HUDEP-2 (cell line): ENCODE results near the gene ATP8A2.

Experiments used
- DNase-seq, 76 experiments: peaks; one replicate each; lab custom pipeline; 2025; ENCODE audit not compliant: unreplicated experiment in 76 of 76; lab: John Stamatoyannopoulos, UW

ATP8A2 gene

DNA sequence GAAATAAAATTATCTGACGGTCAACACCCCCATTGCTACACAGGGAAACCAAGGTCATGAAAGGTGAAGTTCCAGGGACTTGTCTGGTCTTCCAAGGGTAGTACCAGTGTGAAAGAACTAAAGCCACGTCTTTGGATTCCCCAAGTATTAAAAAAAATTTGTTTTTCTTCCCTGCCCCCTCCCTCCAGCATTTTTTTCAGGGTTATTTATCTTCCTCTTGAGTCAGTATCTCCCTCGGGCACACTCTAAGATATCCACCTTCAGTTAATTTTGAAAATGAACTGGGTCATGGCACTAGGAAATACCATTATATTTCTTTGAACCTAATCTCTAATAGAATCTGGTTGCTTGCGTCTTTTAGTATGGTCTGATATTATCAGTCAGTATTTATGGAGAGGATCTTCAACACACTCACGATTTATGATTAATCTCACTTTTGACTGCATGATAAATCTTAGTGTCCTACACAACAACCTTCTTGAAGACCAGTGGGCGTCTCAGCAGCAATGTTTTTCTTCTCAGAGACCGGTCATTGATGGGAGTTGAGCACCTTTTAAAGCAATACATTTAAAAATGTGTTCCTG lies 9.1 kb downstream of the ATP8A2 start:
- peak in 7 of 76 experiments; percentile 13 to 37 (median 21) for DNase-seq

DNA sequence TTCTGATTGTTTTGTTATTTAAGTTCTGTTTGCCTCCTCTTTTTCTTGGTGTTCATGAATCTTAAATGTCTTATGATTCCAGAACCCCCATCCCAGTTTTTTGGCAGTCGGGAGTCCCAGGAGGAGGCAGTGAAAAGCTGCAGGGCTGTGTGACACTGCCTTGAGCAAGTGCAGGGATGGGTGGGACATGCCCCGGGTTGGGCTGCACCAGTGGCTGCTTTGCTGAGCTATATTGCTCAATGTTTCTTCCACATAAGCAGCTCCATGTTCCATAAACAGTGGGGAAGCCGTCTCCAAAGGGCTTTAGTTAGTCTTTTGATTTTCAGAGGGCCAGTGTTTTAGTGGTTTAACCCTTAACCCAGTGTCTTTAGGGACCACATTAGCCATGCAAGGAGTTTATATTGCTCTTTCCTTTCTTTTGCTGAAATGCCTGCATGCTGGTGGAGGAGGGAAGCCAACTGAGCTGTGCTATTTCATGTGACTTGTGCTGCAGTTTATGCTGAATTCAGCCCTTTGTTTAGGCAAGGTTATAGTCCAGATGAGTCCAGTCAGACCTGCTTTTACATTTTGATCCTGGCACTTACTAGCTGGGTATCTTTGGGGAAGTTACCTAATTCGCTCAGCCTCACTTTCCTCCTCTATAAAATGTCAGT lies 13.1 kb downstream of the ATP8A2 start:
- DNase-seq = no peak

DNA sequence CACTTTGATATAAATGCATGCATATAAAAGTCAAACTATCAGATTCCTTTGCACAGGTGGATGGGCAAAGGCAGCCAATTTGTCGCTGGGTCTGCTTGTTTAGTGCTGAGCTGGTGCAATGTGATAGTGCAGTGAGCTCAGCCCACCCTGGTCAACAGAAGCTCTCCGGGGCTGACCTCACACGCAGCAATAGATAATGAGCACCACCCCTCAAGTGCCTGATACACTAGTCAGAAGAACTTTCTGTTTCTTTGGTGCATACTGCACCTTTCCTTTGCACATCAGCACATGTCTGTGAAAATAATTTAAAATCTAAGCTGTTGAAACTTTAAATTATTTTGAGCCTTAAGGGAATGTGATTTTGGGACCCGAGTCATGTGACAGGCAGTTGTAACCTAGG lies 20.2 kb downstream of the ATP8A2 start:
- DNase-seq = peak in 44 of 76 experiments; percentile 4 to 65 (median 32)

DNA sequence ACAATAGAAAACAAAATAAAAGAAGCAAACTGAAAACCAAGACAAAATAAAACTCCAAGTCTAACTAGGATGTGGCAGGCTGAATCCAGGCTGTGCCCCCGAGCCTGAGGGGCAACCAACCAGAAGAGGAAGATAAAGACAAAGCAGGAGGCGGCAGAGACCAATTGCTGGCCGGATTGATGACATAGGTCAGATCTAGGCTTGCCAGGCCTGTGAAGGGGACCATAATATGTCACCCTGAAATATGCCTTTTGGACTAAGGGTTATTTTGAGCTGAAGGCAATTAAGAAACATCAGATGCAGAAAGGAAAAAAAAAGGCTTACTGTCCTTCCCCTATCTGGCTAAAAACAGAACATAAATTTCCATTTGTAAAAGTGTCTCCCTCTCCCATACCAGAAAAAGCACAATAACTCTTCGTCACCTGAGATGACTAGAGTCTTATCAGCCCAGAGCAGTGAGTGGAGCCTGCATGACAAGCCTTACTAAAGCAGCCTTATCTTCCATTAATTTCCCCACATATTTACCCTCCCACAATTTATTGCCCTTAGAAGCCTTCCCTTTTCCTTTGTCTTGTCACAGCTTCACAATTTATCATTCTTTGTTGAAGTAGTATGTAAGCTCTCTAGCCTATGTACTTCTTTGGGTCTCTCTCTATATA lies 22.8 kb downstream of the ATP8A2 start:
- peak in 59 of 76 experiments; percentile 2 to 92 (median 49) for DNase-seq

DNA sequence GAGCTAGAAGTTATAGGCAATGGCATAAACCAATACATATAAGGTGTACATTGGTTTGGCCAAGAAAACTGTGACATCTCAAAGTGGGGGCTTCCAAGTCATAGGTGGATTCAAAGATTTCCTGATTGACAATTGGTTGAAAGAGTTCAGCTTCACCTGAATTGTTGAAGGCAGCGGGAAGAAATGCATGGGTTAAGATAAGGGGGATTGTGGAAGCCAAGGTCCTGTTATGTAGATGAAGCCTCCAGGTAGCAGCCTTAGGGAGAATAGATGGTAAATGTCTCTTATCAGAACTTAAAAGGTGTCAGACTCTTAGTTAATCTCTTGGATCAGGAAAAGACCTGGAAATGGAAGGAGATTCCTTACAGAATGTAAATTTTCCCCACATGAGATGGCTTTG lies 26.0 kb downstream of the ATP8A2 start:
- DNase-seq = no peak

DNA sequence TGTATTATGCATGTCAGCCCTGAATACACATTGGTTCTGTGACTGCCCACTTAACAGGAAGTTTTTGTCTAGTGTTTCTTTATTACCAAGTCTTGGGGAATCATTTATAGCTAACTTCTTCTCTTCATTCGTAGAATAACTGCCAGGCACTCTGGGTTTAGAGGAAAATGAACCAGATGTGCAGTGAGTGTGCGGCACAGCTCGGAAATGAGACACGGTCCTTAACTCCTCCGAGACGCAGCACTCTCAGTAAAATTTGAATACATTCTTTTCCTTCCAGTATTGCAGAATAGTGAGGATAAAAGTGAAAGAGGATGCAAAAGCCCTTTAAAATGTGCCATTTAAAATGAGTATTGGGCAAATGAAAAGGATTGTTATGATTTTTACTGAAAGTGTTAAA lies 29.2 kb downstream of the ATP8A2 start:
- no peak for DNase-seq

DNA sequence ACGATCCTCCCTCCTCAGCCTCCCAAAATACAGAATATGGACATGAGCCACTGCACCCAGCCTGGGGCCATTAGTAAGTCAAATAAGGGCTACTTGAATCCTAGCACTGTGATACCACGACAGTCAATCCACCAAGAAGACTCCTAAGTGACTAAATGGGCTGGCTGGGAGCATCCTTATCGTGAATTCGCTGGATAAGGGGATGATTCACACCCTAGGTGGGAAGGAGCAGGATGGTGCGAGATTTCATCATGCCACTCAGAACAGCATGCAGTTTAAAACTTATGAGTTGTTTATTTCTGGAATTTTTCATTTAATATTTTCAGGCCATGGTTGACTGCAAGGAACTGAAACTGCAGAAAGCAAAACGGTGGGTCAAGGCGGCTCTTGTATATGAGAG lies 30.2 kb downstream of the ATP8A2 start:
- DNase-seq = no peak

DNA sequence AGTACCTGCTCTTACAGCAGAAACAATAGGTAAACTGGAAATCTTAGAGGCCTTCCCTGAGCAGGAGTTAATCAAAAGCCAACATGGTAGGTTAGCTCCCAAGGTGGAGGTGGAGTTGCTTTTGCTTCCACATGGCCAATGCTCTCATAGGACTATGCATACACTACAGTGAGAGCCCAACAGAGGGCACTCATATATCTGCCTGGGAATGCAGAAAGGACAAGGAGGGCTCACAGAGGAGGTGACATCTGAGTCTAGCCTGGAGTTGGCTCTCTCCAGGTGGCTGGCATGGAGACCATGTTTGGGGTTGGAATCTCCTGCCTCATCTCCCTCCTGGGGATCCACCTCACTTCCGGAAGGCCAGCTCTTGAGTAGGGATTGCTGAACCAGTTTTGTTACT lies 34.6 kb downstream of the ATP8A2 start:
- DNase-seq = peak in 21 of 76 experiments; percentile 2 to 42 (median 16)

DNA sequence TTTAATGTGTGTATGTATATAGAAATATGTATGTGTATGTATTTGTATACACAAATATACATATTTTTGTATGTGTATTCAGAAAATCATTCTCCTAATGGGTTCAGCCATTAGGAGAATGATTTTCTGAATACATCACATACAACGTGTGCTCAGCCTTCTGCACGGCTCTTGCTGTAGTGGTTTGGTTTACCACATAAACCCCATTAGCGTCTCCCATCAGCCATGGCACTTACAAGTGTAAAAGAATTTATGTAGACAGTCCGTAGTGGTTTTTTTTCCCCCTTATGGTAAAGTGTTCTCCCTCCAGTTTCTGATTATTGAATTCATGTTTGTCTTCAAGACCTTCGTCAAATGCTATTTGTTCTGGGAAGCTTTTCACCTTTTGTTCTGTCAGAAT lies 38.2 kb downstream of the ATP8A2 start:
- no peak for DNase-seq

DNA sequence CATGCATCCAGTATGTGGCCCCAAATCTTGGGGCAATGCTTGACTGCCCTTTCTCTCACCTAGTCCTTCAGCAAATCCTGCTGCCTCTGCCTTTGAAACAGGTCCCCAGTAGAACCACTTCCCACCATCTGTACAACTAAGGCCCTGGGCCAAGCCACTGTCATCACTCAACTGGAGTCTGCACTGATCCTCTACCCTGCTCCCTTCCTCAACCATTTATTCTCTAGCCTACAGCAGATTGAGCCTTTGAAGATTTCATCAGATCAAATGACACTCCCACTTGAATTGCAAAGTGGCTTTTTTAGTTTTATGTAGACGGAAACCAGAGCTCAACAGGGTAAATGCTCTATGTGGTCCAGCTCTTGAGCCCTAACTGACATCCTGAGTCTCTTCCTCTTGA lies 43.5 kb downstream of the ATP8A2 start:
- DNase-seq = no peak

DNA sequence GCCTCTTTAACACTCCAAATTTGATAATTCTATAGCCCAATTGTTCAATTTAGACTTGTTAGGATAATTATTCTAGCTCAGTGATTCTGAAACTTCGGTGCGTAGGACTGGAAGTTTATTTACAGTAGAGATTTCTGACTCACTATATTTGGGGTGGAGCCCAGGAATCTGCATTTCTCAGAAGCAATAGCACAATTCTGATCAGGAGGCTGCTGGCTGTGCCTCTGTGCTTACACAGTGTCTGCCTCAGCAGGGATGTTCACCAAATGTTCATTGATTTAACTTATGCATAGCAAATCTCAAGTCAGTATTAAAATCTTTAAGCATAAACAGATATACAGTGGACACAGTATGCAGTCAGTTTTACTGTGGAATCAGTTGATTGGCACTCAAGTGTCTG lies 45.8 kb downstream of the ATP8A2 start:
- no peak for DNase-seq

DNA sequence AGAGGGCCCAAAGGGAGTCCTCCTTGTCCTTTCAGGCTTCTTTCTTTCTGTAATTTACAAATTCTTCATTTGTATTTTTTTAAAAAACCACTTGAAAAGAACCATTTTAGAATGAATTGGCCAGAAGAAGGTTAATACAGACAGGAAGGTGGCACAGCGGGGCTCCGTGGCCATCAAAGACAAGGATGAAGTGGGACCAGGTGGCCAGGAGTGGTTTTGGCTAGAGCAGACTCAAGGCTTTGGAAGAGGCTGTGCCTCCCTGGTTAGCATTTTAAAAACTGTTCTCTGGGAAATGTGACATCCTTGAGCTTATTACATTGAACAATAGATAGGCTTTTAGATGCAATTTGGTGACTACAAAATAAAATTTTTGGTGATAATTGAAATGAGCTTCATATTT lies 48.4 kb downstream of the ATP8A2 start:
- no peak for DNase-seq

DNA sequence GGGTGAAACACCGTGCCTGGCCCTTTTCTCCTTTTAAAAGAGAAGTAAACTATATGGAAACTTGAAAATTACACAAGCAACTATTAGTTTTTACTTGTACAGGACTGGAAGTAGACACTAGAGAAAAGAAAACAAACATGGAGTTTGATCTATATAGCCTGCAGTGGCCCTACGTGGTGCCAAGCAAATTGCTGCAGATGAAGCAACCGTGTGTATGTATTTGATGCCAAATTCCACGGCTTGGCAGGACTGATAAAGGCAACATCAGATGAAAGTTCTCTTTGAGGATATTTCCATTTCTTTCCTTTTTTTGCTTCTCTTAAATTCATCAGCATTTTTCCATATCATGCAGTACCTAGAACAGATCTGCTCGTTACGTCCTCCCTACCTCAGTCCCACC lies 49.8 kb downstream of the ATP8A2 start:
- peak in 29 of 76 experiments; percentile 2 to 77 (median 12) for DNase-seq

DNA sequence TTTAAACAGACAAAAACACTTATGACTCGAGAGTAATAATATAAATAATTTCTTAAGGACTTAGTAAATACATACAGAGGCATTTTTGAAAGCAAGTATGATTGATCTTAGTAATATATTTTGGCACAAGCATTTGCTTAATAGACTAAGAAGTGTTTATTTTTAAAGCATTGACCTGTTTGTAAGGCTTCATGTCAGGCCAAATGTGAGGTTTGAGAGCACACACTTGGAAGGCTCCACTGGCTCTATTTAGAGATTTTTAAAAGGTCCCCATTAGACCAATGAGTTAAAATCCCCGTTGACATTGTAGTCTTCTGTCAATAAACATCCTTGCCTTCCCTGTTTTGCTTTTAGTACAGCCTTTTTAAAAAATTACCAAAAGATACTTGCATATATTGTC lies 50.4 kb downstream of the ATP8A2 start:
- no peak for DNase-seq

DNA sequence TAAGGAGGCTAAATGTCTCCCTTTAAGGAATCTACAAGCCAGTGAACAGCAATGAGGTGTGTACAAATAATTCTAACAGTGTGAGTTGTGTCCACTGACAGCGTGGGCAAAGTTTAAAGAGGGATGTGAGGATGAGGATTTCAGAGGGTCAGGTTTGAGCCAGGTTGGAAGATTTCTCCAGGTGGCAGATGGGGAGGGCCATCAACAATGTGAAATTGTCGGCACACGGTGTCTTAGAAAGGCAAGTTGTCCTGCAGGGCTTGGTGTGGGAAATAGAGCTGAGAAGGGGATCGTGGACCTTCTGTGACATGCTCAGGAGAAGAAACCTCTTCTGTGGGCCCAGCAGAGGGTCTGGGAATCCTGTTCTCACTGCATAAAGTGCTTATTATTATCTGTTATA lies 52.1 kb downstream of the ATP8A2 start:
- DNase-seq = no peak

DNA sequence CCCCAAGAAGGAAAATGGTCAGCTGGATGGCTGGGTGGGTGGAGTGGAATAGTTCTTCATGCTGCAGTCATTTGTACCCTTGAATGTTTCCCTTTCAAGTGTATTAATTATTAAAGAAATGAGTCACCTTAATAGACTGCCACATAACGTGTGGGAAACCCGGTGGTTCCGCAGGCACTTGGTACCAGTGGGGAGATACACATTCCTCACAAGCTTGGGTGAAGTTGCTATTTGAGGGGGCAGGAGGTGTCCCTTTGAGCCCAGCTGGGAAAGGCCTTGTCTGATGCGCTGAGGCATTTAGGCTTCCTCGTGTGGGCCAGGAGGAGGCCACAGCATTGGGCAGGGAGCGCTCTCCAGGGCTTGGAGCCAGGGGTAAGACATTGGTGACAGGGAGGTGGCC lies 57.7 kb downstream of the ATP8A2 start:
- no peak for DNase-seq

DNA sequence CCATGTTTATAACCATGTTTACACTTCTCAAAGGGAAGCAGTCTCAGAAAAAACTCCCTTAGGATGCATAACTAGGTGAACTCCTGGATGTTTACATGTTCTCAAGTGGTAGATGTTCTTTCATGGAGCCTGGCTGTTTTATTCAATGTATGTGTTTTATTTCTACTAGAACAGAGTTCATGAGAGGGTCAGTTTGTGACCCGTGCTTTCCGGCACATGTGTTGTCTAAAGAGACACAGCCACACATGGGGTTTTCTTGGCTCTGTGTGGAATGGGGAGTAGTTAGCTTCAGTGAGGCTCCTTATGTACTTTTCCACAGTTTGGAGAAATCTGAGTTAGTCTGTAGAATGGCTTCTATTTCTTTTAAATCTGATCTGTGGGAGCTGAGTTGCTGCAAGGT lies 60.9 kb downstream of the ATP8A2 start:
- DNase-seq = no peak

DNA sequence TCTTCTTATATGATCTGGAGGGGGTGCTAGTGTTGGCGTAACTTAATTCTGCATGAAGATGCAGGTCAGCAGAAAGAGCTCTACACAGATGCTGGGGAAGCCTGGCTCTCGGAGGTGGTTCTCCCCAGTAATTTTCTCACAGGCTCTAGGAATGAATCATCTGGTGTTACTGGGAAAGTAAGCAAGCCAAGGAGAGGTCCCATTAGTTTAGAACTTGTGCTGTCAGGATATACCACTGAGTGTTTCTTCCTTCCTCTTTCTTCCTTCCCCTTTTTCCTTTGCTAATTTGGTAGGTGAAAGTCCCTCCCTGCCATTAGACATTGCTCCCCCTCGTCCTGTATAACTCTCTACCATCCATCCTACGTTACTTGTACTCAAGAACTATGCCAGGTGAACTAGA lies 68.3 kb downstream of the ATP8A2 start:
- no peak for DNase-seq

DNA sequence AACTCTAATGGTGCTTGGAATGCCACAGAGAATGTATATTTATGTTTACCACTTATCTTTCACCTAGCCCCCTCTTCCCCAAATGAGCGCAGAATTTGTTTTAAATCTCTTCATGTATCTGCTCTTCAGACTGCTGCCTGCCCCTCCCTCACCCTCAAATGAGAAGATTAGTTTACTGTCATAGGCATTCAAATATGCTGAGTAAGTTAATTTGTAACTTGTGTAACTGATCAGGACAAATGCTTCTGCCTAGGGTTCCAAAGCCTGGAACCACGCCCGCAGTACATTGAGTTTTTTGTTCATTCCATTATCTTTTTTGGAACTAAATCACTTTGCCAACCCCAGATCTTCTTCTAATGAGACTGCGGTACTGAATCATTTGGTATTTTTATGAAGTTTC lies 74.5 kb downstream of the ATP8A2 start:
- no peak for DNase-seq

DNA sequence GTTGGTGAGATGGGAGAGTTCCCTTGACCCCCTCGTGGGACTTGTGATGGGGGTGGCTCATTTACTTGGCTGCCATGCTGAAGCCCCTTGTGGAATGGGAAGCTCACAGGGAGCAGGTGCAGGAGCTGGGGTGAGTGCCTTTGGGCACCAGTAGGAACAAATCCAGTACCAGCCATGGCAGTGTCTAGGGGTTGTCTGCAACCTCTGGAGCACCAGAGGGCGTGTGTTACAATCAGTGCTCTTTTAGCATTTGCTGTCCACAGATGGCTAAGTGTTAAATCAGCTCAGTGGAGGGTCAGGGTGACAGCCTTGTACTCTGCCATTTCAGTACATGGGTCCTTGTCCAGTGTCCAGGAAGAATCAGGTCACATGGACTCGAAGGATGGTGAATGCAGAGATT lies 75.6 kb downstream of the ATP8A2 start:
- no peak for DNase-seq

DNA sequence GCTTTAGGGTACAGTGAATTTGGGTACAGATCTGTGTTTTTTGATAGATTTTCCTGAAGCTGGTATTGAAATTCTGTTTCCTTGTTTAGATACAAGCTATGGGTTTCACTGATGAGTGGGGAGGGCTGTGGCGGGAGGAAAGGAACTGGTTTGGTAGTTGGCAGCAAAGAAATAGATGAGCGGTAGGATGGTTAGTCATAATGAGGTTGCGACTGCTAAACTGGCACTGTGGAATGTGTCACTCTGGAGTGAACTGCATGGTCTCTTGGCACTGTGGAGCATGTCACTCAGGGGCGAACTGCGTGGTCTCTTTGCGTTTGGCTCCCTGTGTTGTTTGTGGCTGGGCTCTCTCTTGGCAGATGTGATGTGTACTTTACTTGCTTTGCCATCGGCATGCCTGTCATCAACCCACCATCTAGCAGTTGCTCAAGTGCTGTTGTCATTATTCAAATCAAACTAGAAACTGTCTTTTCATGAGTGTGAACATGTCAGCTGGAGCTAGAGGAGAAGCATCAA lies 82.1 kb downstream of the ATP8A2 start:
- DNase-seq = no peak

DNA sequence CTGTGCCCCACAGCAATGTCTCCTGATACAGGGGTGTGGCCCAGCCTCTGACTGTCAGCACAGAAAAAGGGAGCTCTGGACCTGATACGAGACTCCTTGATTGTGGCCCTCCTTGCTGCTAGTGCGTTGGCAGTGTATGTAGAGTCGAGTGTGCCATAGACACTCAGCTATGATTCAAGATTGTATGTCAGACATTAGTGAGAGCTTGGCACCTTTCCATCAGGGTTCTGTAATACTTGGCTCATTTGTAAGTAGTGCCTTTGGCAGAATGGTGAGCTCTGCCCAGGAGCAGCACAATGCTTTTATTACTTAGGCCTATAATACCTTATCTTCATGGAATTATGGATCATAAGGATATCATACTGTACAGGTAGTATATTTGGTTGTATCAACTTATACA lies 83.4 kb downstream of the ATP8A2 start:
- no peak for DNase-seq
